ENCODE measurements around the gene BDP1. TPM values are rescaled to one million over a fixed set of nuclear protein-coding genes. Genes with fewer than 3 reads are reported as not detected.
"Not testable (repeated sequence)": the region's sequence is repeated elsewhere in the genome, so short reads cannot be mapped to it uniquely, and the experiment has no call there.

The BDP1 gene
- total RNA-seq, 1 experiment from 2014 or later: 20.0 TPM

- POLR2A ChIA-PET (ENCODE audit: unreplicated experiment): no interaction called here
- CTCF ChIA-PET: no interaction called here
- H3K79me2 ChIP-seq (ENCODE audit: low read depth): no peaks in the 10 kb centered on the region
- H3K36me3 ChIP-seq (ENCODE audit: low read depth): peaks cover 26% of the 10 kb centered on the region
- H3K9me2 ChIP-seq (ENCODE audit: insufficient read depth): no peaks in the 10 kb centered on the region
- DNase-seq: no peak
- H4K20me1 ChIP-seq (ENCODE audit: insufficient read depth): peaks cover 3% of the 10 kb centered on the region; the same call in 1 of the 2 replicates
- H3K9me3 ChIP-seq (ENCODE audit: insufficient read depth, low read depth): no peaks in the 10 kb centered on the region
- H3K4me2 ChIP-seq: no peak overlapping the region
- H3K4me1 ChIP-seq (replicated peaks; ENCODE audit: insufficient read depth): no peaks in the 10 kb centered on the region
- H3K27me3 ChIP-seq (ENCODE audit: insufficient read depth, low read depth): no peaks in the 10 kb centered on the region
- intact Hi-C loops (cut with micrococcal nuclease; ENCODE audit: unreplicated experiment): no loop called here
- H3K27ac ChIP-seq: no peak overlapping the region
- H3K4me3 ChIP-seq: no peak overlapping the region
- BruUV-seq (replicated peaks): no TSS peak
- no peaks in the 10 kb centered on the region for H3F3A ChIP-seq (ENCODE audit: insufficient read depth, low read depth)
- TF ChIP-seq EZH2 (IDR thresholded peaks at IDR 0.05; ENCODE audit: low read depth) (no peak), CTCF (conservative IDR thresholded peaks at IDR 0.05) (no peak)
- no peak overlapping the region for H2AFZ ChIP-seq
Measured at GRCh38 chr5:71537687-71538086, 82.2 kb downstream of the BDP1 start.

GRCh38 chr5:71550885-71551284 lies 95.4 kb downstream of the BDP1 start:
- H3K79me2 ChIP-seq (ENCODE audit: low read depth); H3K4me2 ChIP-seq; CTCF ChIA-PET; DNase-seq; H3F3A ChIP-seq (ENCODE audit: insufficient read depth, low read depth); BruUV-seq (replicated peaks); H3K9me2 ChIP-seq (ENCODE audit: insufficient read depth); H3K27me3 ChIP-seq (ENCODE audit: insufficient read depth, low read depth); H3K4me3 ChIP-seq; H3K4me1 ChIP-seq (replicated peaks; ENCODE audit: insufficient read depth); H4K20me1 ChIP-seq (ENCODE audit: insufficient read depth); POLR2A ChIA-PET (ENCODE audit: unreplicated experiment); H3K9me3 ChIP-seq (ENCODE audit: insufficient read depth, low read depth); H2AFZ ChIP-seq; H3K27ac ChIP-seq; intact Hi-C loops (cut with micrococcal nuclease; ENCODE audit: unreplicated experiment): not testable (repeated sequence)
- H3K36me3 ChIP-seq (ENCODE audit: low read depth): peaks cover 11% of the 10 kb centered on the region

GRCh38 chr5:71551582-71551981 lies 96.1 kb downstream of the BDP1 start:
- H2AFZ ChIP-seq; intact Hi-C loops (cut with micrococcal nuclease; ENCODE audit: unreplicated experiment); H3K4me3 ChIP-seq; H4K20me1 ChIP-seq (ENCODE audit: insufficient read depth); H3K79me2 ChIP-seq (ENCODE audit: low read depth); BruUV-seq (replicated peaks); H3K4me2 ChIP-seq; H3K27ac ChIP-seq; H3K9me3 ChIP-seq (ENCODE audit: insufficient read depth, low read depth); H3K27me3 ChIP-seq (ENCODE audit: insufficient read depth, low read depth); H3F3A ChIP-seq (ENCODE audit: insufficient read depth, low read depth); H3K4me1 ChIP-seq (replicated peaks; ENCODE audit: insufficient read depth); POLR2A ChIA-PET (ENCODE audit: unreplicated experiment); CTCF ChIA-PET; H3K9me2 ChIP-seq (ENCODE audit: insufficient read depth); DNase-seq: not testable (repeated sequence)
- H3K36me3 ChIP-seq (ENCODE audit: low read depth): peaks cover 12% of the 10 kb centered on the region

- H3K4me3 ChIP-seq; H3K27ac ChIP-seq; H3K79me2 ChIP-seq (ENCODE audit: low read depth); H3K4me1 ChIP-seq (replicated peaks; ENCODE audit: insufficient read depth); DNase-seq; H2AFZ ChIP-seq; H3F3A ChIP-seq (ENCODE audit: insufficient read depth, low read depth); CTCF ChIA-PET; POLR2A ChIA-PET (ENCODE audit: unreplicated experiment); BruUV-seq (replicated peaks); H3K9me2 ChIP-seq (ENCODE audit: insufficient read depth); intact Hi-C loops (cut with micrococcal nuclease; ENCODE audit: unreplicated experiment); H4K20me1 ChIP-seq (ENCODE audit: insufficient read depth); H3K9me3 ChIP-seq (ENCODE audit: insufficient read depth, low read depth); H3K4me2 ChIP-seq; H3K27me3 ChIP-seq (ENCODE audit: insufficient read depth, low read depth): not testable (repeated sequence)
- peaks cover 14% of the 10 kb centered on the region for H3K36me3 ChIP-seq (ENCODE audit: low read depth)
Measured at GRCh38 chr5:71552026-71552749, 96.7 kb downstream of the BDP1 start.
